ENCODE data around the gene SPNS3.

SPNS3 gene

GRCh38 chr17:4433515-4434031, at the start of gene SPNS3:
SPNS3 (plus strand) TSS chr17:4433940; CDS start chr17:4433968, 28 bp downstream.
- no peak for DNase-seq (ENCODE audit: low read depth, low spot score)

- no peak for DNase-seq (ENCODE audit: low read depth, low spot score)
These were observed 47.3 kb upstream of the SPNS3 start for GRCh38 chr17:4386406-4386805.

GRCh38 chr17:4387137-4387536, 46.6 kb upstream of the SPNS3 start:
- no peak for DNase-seq (ENCODE audit: low read depth, low spot score)

- DNase-seq (ENCODE audit: low read depth, low spot score) = no peak
These were observed 44.7 kb upstream of the SPNS3 start for GRCh38 chr17:4389079-4389478.

GRCh38 chr17:4393806-4394205, 39.9 kb upstream of the SPNS3 start:
- DNase-seq (ENCODE audit: low read depth, low spot score) = no peak

- no peak for DNase-seq (ENCODE audit: low read depth, low spot score)
These were observed 39.3 kb upstream of the SPNS3 start for GRCh38 chr17:4394208-4395110.

- no peak for DNase-seq (ENCODE audit: low read depth, low spot score)
These were observed 38.6 kb upstream of the SPNS3 start for GRCh38 chr17:4395111-4395478.

- no peak for DNase-seq (ENCODE audit: low read depth, low spot score)
These were observed 35.9 kb upstream of the SPNS3 start for GRCh38 chr17:4397840-4398239.

- no peak for DNase-seq (ENCODE audit: low read depth, low spot score)
These were observed 28.6 kb upstream of the SPNS3 start for GRCh38 chr17:4405038-4405669.

GRCh38 chr17:4405699-4406098, 28.0 kb upstream of the SPNS3 start:
- no peak for DNase-seq (ENCODE audit: low read depth, low spot score)

- DNase-seq (ENCODE audit: low read depth, low spot score) = no peak
These were observed 27.4 kb upstream of the SPNS3 start for GRCh38 chr17:4406386-4406785.

GRCh38 chr17:4407216-4407615, 26.5 kb upstream of the SPNS3 start:
- DNase-seq (ENCODE audit: low read depth, low spot score) = no peak

- DNase-seq (ENCODE audit: low read depth, low spot score) = no peak
These were observed 25.9 kb upstream of the SPNS3 start for GRCh38 chr17:4407851-4408250.

GRCh38 chr17:4409659-4410058, 24.1 kb upstream of the SPNS3 start:
- DNase-seq (ENCODE audit: low read depth, low spot score) = no peak

GRCh38 chr17:4411201-4411600, 22.5 kb upstream of the SPNS3 start:
- no peak for DNase-seq (ENCODE audit: low read depth, low spot score)

- DNase-seq (ENCODE audit: low read depth, low spot score) = peak; percentile 73
These were observed 20.6 kb upstream of the SPNS3 start for GRCh38 chr17:4412933-4413831.

GRCh38 chr17:4417129-4417667, 16.5 kb upstream of the SPNS3 start:
- no peak for DNase-seq (ENCODE audit: low read depth, low spot score)

GRCh38 chr17:4420692-4421131, 13.0 kb upstream of the SPNS3 start:
- no peak for DNase-seq (ENCODE audit: low read depth, low spot score)

GRCh38 chr17:4422864-4423263, 10.9 kb upstream of the SPNS3 start:
- no peak for DNase-seq (ENCODE audit: low read depth, low spot score)

- no peak for DNase-seq (ENCODE audit: low read depth, low spot score)
These were observed 8.3 kb upstream of the SPNS3 start for GRCh38 chr17:4425398-4425797.

- no peak for DNase-seq (ENCODE audit: low read depth, low spot score)
These were observed 7.1 kb upstream of the SPNS3 start for GRCh38 chr17:4426499-4427208.

Measured in brain pericyte (primary cell).